HepG2 (cell line): ENCODE data around the gene PDE5A. TPM values are rescaled to one million over a fixed set of nuclear protein-coding genes. Genes with fewer than 3 reads are reported as not detected.

Source experiments
- ATAC-seq: fragments of 200-7000 bp; cut with Tn5 transposase; 3 replicates; pipeline ENCODE4 v1.9.1; 2020; ENCODE audit warnings: mild to moderate bottlenecking, moderate library complexity
- BruUV-seq: library from RNA; stranded (reverse); fragments of 400-500 nt; replicated peaks from 2 replicates; lab custom pipeline; 2021; lab: Mats Ljungman, UMichigan
- CTCF ChIA-PET: fragments of 300-600 bp; formaldehyde crosslinking; extraction: SDS; loops from one replicate; lab custom pipeline; 2021; ENCODE audit warnings: low total read pairs, inconsistent platforms, low intra/inter-chr PET ratio; lab: Yijun Ruan, JAX
- POLR2A ChIA-PET: fragments of 350-600 bp; sonication (Branson Sonifier 250); formaldehyde crosslinking; loops from one replicate; lab custom pipeline; 2020; ENCODE audit warnings: antibody characterized with exemption, inconsistent platforms; lab: Yijun Ruan, JAX
- DNase-seq: peaks from one replicate; pipeline ENCODE4 v3.0.0-alpha.2; 2015; ENCODE audit warnings: low spot score
- FAIRE-seq: peaks from 3 replicates; lab custom pipeline; 2011; peaks lifted over from hg19 to GRCh38; lab: Jason Lieb, UNC
- H2AFZ ChIP-seq: one replicate; pipeline ENCODE4 v1.6.1; 2011; ENCODE audit warnings: low read length, inconsistent platforms
- H3K27ac ChIP-seq: fragments of 300-600 bp; 3 replicates; pipeline ENCODE4 v1.8.0; 2011; ENCODE audit warnings: mixed run types, mild to moderate bottlenecking, mixed read lengths, low read length, inconsistent platforms; ENCODE audit not compliant: insufficient read depth; ENCODE audit errors: extremely low read length
- H3K27me3 ChIP-seq, 2 experiments: fragments of 200-600 bp in 1 of 2; 2 replicates in 1 of 2; 3 replicates in 1 of 2; pipeline versions ENCODE4 v1.6.0 to v1.8.0; 2011; ENCODE audit warnings: low read length in 2 of 2, mild to moderate bottlenecking in 2 of 2, moderate library complexity in 2 of 2, inconsistent platforms in 1 of 2; ENCODE audit not compliant: insufficient read depth in 2 of 2, control insufficient read depth in 1 of 2
- H3K36me3 ChIP-seq, 2 experiments: fragments of 200-600 bp in 1 of 2; replicated peaks in 1 of 2; 2 replicates in 1 of 2; 3 replicates in 1 of 2; pipeline versions ENCODE4 v1.5.1 to v1.8.0; 2011; ENCODE audit warnings: low read length in 2 of 2, inconsistent platforms in 1 of 2; ENCODE audit not compliant: insufficient read depth in 2 of 2, control insufficient read depth in 1 of 2
- H3K4me1 ChIP-seq: 2 replicates; pipeline ENCODE4 v1.5.1; 2012; ENCODE audit warnings: low read length, inconsistent platforms; ENCODE audit not compliant: insufficient read depth
- H3K4me2 ChIP-seq: 2 replicates; pipeline ENCODE4 v1.6.0; 2011; ENCODE audit warnings: low read depth, low read length, inconsistent platforms
- H3K4me3 ChIP-seq, 3 experiments: fragments of 200-600 bp in 1 of 3; sonication (generic), shearing (Covaris generic) in 1 of 3; replicated peaks in 1 of 3; 2 replicates each; pipeline ENCODE4 v1.5.1; 2011 to 2016; ENCODE audit warnings: low read length in 3 of 3, inconsistent platforms in 2 of 3, low read depth in 2 of 3, mild to moderate bottlenecking in 2 of 3, control low read depth in 1 of 3, mixed read lengths in 1 of 3; ENCODE audit not compliant: insufficient read depth in 1 of 3
- H3K79me2 ChIP-seq: one replicate; pipeline ENCODE4 v1.6.1; 2011; ENCODE audit warnings: low read length, inconsistent platforms; ENCODE audit not compliant: insufficient read depth
- H3K9ac ChIP-seq: 2 replicates; pipeline ENCODE4 v1.6.0; 2011; ENCODE audit warnings: mild to moderate bottlenecking, low read depth, low read length, inconsistent platforms; ENCODE audit not compliant: insufficient read depth
- H3K9me3 ChIP-seq: 2 replicates; pipeline ENCODE4 v1.5.1; 2012; ENCODE audit warnings: mild to moderate bottlenecking, low read length
- H4K20me1 ChIP-seq: 2 replicates; pipeline ENCODE4 v1.6.0; 2011; ENCODE audit warnings: inconsistent platforms, mild to moderate bottlenecking, low read length, moderate library complexity; ENCODE audit not compliant: insufficient read depth
- FOXK1 ChIP-seq: sonication (generic); formaldehyde crosslinking; IDR thresholded peaks from 2 replicates; pipeline ENCODE4 v1.4.0; 2020; ENCODE audit warnings: low read depth, missing genetic modification reagents, borderline replicate concordance
- KLF13 ChIP-seq: sonication (generic); formaldehyde crosslinking; IDR thresholded peaks from 2 replicates; pipeline ENCODE4 v1.4.0; 2020; ENCODE audit warnings: mild to moderate bottlenecking, missing genetic modification reagents
- MIER3 ChIP-seq: IDR thresholded peaks from 2 replicates; pipeline ENCODE4 v1.6.1; 2016; ENCODE audit warnings: missing compliant biosample characterization, borderline replicate concordance
- SCMH1 ChIP-seq: sonication (generic); formaldehyde crosslinking; IDR thresholded peaks from 2 replicates; pipeline ENCODE4 v1.9.0; 2021; ENCODE audit warnings: missing genetic modification reagents, mild to moderate bottlenecking, borderline replicate concordance
- ZNF232 ChIP-seq: sonication (generic); formaldehyde crosslinking; IDR thresholded peaks from 2 replicates; pipeline ENCODE4 v1.4.0; 2020; ENCODE audit warnings: missing genetic modification reagents, borderline replicate concordance
- ZNF274 ChIP-seq: sonication (generic); formaldehyde crosslinking; IDR thresholded peaks from 2 replicates; pipeline ENCODE4 v1.5.1; 2020; ENCODE audit warnings: mild to moderate bottlenecking, missing genetic modification reagents
- ZNF558 ChIP-seq: sonication (generic); formaldehyde crosslinking; IDR thresholded peaks from 2 replicates; pipeline ENCODE4 v1.9.0; 2022; ENCODE audit warnings: mild to moderate bottlenecking, missing genetic modification reagents, borderline replicate concordance
- ZNF816 ChIP-seq: sonication (generic); formaldehyde crosslinking; IDR thresholded peaks from 2 replicates; pipeline ENCODE4 v1.8.0; 2022; ENCODE audit warnings: missing genetic modification reagents, mild to moderate bottlenecking, borderline replicate concordance
- ZNF891 ChIP-seq: sonication (generic); formaldehyde crosslinking; IDR thresholded peaks from 2 replicates; pipeline ENCODE4 v1.5.0; 2020; ENCODE audit warnings: mild to moderate bottlenecking, missing genetic modification reagents
- WGBS: methylation state at CpG from one replicate; pipeline ENCODE4 v1.1.6; 2017; ENCODE audit warnings: low lambda C conversion rate; 5-methylcytosine and 5-hydroxymethylcytosine counted together
- in situ Hi-C: cut with HindIII; loops from 2 replicates; pipeline ENCODE4 v1.10.0; 2017; ENCODE audit warnings: low pct_unique_long_range_greater_than_20kb; ENCODE audit not compliant: extremely low pct_ligation_motif_present
- intact Hi-C: fragments of 100-400 bp; cut with micrococcal nuclease; formaldehyde crosslinking; loops from one replicate; pipeline ENCODE4 v1.10.0; 2022; ENCODE audit not compliant: unreplicated experiment
- polyA plus RNA-seq, 8 experiments: library from polyadenylated mRNA; depleted of rRNA in 3 of 8; stranded (reverse) in 7 of 8; unstranded in 1 of 8; fragments of >200 nt; fragmentation: Illumina TruSeq in 4 of 8; extraction: Trizol in 4 of 8; gene quantifications; 2 replicates each; pipeline versions ENCODE4 v1.2.1 to v1.2.3, GENCODE V29; 2011 to 2016; ENCODE audit warnings: low read depth in 4 of 8, missing spikeins in 1 of 8, mixed read lengths in 1 of 8; ENCODE audit not compliant: insufficient read depth in 1 of 8
- total RNA-seq, 5 experiments: library from RNA; depleted of rRNA; stranded (reverse); fragments of >200 nt; fragmentation: Illumina TruSeq; extraction: Trizol; gene quantifications; 2 replicates each; pipeline ENCODE4 v1.2.3, GENCODE V29; 2016; ENCODE audit warnings: low read depth in 1 of 5
- TF ChIP-seq, protein P1 (sequence below): sonication (generic); formaldehyde crosslinking; IDR thresholded peaks from 2 replicates; pipeline ENCODE4 v1.5.1; 2020; ENCODE audit warnings: missing genetic modification reagents, mild to moderate bottlenecking, borderline replicate concordance
- TF ChIP-seq, protein P2 (sequence below): sonication (generic); formaldehyde crosslinking; IDR thresholded peaks from 2 replicates; pipeline ENCODE4 v1.5.0; 2020; ENCODE audit warnings: missing genetic modification reagents
- TF ChIP-seq, protein P3 (sequence below): fragments of 450-650 bp; IDR thresholded peaks from 2 replicates; pipeline ENCODE4 v1.6.1; 2016

The PDE5A gene
- total and polyA plus RNA-seq, 2 of the 13 experiments (the other 11 are each of a cell fraction or from before 2014, with no cell fraction given): 0.22 to 0.44 TPM

DNA sequence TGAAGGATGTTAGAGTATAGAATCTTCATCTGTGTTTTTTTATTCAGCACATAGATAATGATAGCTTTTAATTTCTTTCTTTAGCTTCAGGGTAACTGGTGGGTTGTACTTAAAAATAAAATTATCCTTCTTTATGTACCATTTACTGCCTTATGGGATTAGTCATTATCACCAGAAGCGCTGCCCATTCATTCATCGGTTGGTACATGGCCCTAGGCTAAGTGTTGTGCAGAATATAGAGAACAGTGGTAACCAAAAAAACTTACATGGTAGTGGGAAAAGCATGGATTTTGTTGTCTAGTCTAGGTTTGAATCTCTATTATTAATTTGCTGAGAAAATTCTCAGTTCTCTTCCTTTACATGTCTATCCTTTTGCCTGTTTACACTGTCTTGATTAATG, 43.5 kb upstream of the PDE5A start:
- ChIA-PET POLR2A (no interaction called here), CTCF (no interaction called here)
- FAIRE-seq (no peak), DNase-seq (no peak), ATAC-seq (no peak)
- in situ Hi-C loops (no loop called here), intact Hi-C loops (no loop called here)
- Histone ChIP-seq H3K4me3 (no peak overlapping the region), H2AFZ (no peak overlapping the region), H3K27ac (no peak overlapping the region), H3K27me3 (no peaks in the 10 kb centered on the region), H3K79me2 (no peaks in the 10 kb centered on the region), H3K4me2 (no peak overlapping the region), H3K4me1 (no peaks in the 10 kb centered on the region), H3K9me3 (no peaks in the 10 kb centered on the region), H4K20me1 (no peaks in the 10 kb centered on the region), H3K9ac (no peak overlapping the region), H3K36me3 (no peaks in the 10 kb centered on the region)
- WGBS: 65% methylated on average over 2 of the region's 2 CpGs
- BruUV-seq: no TSS peak
- no peak for TF ChIP-seq ZNF558 (CRISPR knock-in tag)
- TF ChIP-seq ZNF232: no peak
- no peak for TF ChIP-seq MIER3 (CRISPR knock-in tag)
- TF ChIP-seq, protein P1, sequence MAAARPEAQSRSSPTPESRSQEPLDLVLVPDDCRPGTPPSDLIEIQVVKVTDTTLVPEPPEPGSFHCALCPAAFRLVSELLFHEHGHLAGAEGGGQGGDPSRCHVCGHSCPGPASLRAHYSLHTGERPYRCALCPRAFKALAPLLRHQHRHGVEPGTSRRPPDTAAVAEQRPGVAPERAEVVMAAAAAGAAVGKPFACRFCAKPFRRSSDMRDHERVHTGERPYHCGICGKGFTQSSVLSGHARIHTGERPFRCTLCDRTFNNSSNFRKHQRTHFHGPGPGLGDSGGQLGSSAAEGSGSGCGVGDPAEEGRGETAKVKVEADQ (CRISPR knock-in tag): no peak
- no peak for TF ChIP-seq SCMH1 (CRISPR knock-in tag)
- TF ChIP-seq KLF13 (CRISPR knock-in tag): no peak
- no peak for TF ChIP-seq ZNF274 (CRISPR knock-in tag)
- TF ChIP-seq ZNF891 (CRISPR knock-in tag): no peak
- TF ChIP-seq, protein P2, sequence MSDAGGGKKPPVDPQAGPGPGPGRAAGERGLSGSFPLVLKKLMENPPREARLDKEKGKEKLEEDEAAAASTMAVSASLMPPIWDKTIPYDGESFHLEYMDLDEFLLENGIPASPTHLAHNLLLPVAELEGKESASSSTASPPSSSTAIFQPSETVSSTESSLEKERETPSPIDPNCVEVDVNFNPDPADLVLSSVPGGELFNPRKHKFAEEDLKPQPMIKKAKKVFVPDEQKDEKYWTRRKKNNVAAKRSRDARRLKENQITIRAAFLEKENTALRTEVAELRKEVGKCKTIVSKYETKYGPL (CRISPR knock-in tag): no peak
- TF ChIP-seq ZNF816: no peak
- TF ChIP-seq FOXK1: no peak
- TF ChIP-seq, protein P3, sequence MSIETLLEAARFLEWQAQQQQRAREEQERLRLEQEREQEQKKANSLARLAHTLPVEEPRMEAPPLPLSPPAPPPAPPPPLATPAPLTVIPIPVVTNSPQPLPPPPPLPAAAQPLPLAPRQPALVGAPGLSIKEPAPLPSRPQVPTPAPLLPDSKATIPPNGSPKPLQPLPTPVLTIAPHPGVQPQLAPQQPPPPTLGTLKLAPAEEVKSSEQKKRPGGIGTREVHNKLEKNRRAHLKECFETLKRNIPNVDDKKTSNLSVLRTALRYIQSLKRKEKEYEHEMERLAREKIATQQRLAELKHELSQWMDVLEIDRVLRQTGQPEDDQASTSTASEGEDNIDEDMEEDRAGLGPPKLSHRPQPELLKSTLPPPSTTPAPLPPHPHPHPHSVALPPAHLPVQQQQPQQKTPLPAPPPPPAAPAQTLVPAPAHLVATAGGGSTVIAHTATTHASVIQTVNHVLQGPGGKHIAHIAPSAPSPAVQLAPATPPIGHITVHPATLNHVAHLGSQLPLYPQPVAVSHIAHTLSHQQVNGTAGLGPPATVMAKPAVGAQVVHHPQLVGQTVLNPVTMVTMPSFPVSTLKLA: no peak
